HG03442 (cell line): ENCODE data around the gene SYT6.

Source experiments
- ATAC-seq: cut with Tn5 transposase; IDR thresholded peaks from one replicate; pipeline ENCODE4 v1.9.1; 2021; ENCODE audit warnings: mild to moderate bottlenecking, moderate library complexity; ENCODE audit not compliant: unreplicated experiment

Gene SYT6

GRCh38 chr1:114094363-114094634 is 59.4 kb downstream of the SYT6 start:
- no peak for ATAC-seq

- ATAC-seq = no peak
Measured at GRCh38 chr1:114093624-114094362, 59.9 kb downstream of the SYT6 start.

GRCh38 chr1:114092186-114093062 is 61.2 kb downstream of the SYT6 start:
- ATAC-seq = no peak

GRCh38 chr1:114091711-114092110 is 62.0 kb downstream of the SYT6 start:
- no peak for ATAC-seq

GRCh38 chr1:114090738-114091505 is 62.7 kb downstream of the SYT6 start:
- no peak for ATAC-seq

GRCh38 chr1:114089502-114090138 is 64.0 kb downstream of the SYT6 start:
- ATAC-seq = no peak

- ATAC-seq = no peak
Measured at GRCh38 chr1:114088392-114089299, 65.0 kb downstream of the SYT6 start.

GRCh38 chr1:114087495-114087894 is 66.2 kb downstream of the SYT6 start:
- ATAC-seq = no peak

GRCh38 chr1:114086601-114087368 is 66.9 kb downstream of the SYT6 start:
- ATAC-seq = no peak

- no peak for ATAC-seq
Measured at GRCh38 chr1:114082867-114083585, 70.6 kb downstream of the SYT6 start.

- no peak for ATAC-seq
Measured at GRCh38 chr1:114082304-114082630, 71.4 kb downstream of the SYT6 start.

- no peak for ATAC-seq
Measured at GRCh38 chr1:114081437-114082303, 72.0 kb downstream of the SYT6 start.

- ATAC-seq = no peak
Measured at GRCh38 chr1:114080511-114081436, 72.9 kb downstream of the SYT6 start.

- ATAC-seq = no peak
Measured at GRCh38 chr1:114079596-114080190, 74.0 kb downstream of the SYT6 start.

GRCh38 chr1:114078116-114078515 is 75.6 kb downstream of the SYT6 start:
- no peak for ATAC-seq

GRCh38 chr1:114077188-114077587 is 76.5 kb downstream of the SYT6 start:
- no peak for ATAC-seq
